Esophagus squamous epithelium (tissue), 4 donors: Measurements from ENCODE around the gene BMPER.

Source experiments
- CTCF ChIP-seq, 6 experiments: fragments of 450-650 bp in 4 of 6; fragments of 200-600 bp in 2 of 6; sonication (generic) in 2 of 6; IDR thresholded peaks; one replicate each; pipeline ENCODE4 v1.5.1; 2016 to 2019; ENCODE audit warnings: antibody characterized with exemption in 6 of 6, mild to moderate bottlenecking in 4 of 6, moderate library complexity in 4 of 6
- POLR2A ChIP-seq, 4 donors: fragments of 450-650 bp; IDR thresholded peaks; one replicate each; pipeline ENCODE4 v1.6.1; 2017; ENCODE audit warnings: antibody characterized with exemption in 4 of 4, mild to moderate bottlenecking in 4 of 4, moderate library complexity in 3 of 4

- TF ChIP-seq CTCF (IDR thresholded peaks at IDR 0.05) (no peak), POLR2A (IDR thresholded peaks at IDR 0.05) (no peak)
These were observed 23.1 kb upstream of the BMPER start for GRCh38 chr7:33882040-33882837.
